Activated CD4-positive, alpha-beta T cell treated with anti-CD3 and anti-CD28 coated beads, Interleukin-2, Interleukin-4, amounts not matched to agents 100 ng/mL and 50 ng/mL, durations not matched to agents 16 hours and 8 hours (primary cell): Measurements from ENCODE around the gene RETNLB.

Experiments
- DNase-seq: peaks from one replicate; pipeline ENCODE4 v3.0.0-alpha.2; 2020; ENCODE audit warnings: low spot score

Gene RETNLB

DNA sequence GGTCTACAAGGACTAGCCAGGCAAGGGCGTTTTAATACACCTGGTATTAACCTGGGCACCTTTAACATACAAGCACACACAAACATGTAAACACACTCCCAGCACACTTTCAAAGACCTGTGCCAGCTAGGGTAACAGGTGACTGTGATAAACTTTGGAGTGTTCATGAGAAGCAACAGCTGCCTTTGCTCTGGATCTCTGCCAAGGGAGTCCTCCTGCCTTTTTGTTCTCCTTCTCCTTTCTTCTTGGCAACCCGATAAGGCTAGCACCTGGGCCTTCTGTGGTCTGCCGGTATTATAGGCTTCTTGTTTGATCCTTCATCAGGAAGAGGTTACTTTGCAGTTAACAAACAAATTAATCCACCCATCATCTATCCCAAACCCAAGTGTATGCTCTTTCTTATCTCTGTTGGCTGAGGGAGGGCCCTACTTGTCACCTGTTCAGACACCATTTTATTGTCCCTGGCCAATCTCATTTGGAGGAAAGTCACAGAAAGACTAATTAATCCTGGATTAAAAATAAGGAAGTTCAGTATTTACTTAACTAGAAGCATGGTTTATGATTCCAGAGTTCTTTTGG, at the start of gene RETNLB:
TSS of gene RETNLB (minus strand) at position 7 of the 579 bp plus-strand sequence. CDS start 225 bp downstream, outside the sequence.
- DNase-seq = no peak

DNA sequence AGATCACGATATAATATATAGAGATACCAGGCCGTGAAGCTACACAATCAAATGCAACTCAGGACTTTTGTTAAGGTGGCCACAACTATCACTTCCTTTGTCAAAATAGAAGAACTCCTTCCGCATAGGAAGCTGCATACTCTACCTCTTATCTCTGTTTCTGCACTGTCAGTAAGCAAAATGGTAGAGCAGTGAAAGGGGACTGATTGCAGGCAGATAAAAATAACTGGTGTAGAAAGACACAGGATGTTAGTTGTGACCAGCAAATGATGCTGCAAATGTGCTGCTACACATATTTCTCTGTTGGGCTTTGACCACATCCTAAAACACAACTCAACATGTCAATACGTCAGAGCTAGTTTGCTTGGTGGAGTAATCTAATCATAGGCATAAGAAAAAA, 49.1 kb upstream of the RETNLB start:
- DNase-seq = peak; percentile 76

DNA sequence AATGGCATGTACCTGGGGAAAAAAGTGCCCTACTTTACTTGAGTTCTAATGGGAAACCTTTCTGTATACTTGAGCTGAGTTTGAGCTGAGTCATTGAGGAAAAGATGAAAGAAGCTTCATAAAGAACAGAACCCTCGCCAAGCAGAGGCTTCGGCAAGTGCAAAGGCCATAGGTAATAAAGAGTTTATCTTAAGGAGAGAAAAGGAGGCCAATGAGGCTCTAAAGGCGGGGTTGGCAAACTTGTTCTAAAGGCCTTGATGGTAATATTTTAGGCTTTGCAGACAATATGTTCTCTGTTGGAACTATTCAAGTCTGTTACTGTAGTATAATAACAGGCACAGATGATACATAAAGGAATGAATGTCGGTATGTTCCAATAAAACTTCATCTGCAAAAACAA, 47.8 kb upstream of the RETNLB start:
- no peak for DNase-seq

- no peak for DNase-seq
Measured at GRCh38 chr3:108804437-108804836, 47.2 kb upstream of the RETNLB start.

DNA sequence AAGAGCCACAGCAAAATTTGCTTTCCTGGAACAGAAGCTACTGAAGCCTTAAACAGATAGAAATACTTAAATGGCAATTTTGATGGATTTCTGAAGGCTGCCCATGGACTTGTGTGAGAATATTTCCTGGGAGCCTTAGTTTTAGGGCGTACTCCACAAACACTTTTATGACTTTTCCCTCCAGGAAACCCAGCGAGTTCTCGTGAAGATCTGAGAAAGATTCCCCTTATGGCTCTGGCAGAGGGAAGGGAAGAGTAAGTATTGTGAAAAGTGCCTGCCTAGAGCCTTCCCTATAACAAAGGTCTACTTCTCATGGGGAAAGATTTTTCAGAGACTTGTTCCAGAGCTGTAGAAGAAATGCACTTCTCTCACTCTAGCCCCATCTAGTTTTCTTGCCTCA, 34.3 kb upstream of the RETNLB start:
- DNase-seq = no peak

- DNase-seq = no peak
Measured at GRCh38 chr3:108780235-108780634, 23.0 kb upstream of the RETNLB start.

DNA sequence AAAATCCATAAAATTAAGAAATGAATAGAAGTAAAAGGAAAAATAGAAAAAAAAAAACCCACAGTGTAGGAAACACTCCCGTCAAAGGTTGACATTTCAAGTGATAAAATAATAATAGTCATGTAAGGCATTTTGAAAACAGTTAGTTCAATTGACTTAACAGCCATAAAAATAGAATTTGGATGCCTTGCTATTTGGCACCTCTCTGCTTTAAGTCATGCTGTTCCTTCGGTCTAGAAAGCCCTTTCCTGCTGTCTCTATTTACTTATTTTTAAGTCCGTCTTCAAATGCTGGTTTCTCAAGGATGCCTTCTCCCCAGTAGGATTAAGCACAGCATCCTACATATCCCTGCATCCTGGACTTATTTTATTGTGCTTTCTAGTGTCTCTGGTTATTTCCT, 22.3 kb upstream of the RETNLB start:
- DNase-seq = no peak

- no peak for DNase-seq
Measured at GRCh38 chr3:108775649-108776048, 18.4 kb upstream of the RETNLB start.

DNA sequence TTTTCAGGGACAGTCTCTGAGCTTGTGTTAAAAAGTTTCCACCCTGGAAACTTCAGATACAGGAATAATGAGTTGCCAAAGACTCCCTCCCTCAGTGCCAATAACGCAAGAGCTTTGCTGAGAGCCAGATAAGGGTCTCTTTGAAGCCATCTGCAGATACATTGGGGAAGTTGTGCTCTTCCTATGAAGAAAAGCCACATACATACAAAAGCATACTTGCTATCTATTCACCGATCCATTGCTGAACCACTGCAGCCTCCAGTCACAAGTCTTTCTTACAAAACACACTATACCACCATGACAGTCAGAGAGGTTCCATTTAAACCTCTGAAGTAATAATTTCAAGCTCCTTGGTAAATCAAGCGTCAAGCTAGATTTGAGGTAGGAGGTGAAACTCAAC, 10.0 kb upstream of the RETNLB start:
- no peak for DNase-seq

- DNase-seq = no peak
Measured at GRCh38 chr3:108755686-108756085, 1.5 kb downstream of the RETNLB start.

DNA sequence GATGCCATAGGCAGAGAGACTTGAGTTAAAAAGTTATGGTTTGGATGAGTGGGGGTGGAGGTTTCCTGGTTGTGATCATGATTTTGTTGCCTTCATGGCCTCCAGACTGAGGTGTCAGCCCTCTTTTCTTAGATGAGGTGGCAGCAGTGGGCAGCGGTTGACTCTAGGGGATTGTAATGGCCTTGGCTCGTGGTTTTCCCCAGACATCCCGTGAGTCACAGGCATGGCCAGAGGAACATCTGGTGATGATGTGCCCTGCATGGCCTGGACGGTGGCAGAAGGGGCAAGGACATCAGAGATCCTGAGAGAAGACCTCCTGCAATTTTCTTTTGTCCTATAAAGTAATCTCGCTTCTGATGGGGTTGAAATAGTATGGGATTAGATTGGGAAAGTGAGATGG, 12.4 kb downstream of the RETNLB start:
- DNase-seq = no peak

DNA sequence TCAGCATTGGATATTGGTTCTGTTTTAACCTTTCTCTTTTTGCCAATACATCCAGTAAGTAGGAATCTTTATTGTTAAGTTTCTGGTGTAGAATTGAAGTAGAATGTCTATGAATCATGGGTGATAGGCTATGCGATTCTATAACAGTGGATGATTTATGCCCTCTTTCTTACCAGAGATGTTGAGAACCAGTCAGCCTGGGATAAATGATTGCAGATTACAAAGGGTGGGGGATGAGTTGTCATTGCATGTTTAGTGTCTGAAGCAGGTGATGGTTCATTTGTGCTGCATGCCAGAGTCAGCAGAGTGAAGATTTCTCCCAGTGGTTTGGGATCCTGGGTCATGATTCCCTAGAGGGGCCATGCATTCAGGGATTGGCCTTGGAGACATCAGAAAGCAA, 14.3 kb downstream of the RETNLB start:
- no peak for DNase-seq

DNA sequence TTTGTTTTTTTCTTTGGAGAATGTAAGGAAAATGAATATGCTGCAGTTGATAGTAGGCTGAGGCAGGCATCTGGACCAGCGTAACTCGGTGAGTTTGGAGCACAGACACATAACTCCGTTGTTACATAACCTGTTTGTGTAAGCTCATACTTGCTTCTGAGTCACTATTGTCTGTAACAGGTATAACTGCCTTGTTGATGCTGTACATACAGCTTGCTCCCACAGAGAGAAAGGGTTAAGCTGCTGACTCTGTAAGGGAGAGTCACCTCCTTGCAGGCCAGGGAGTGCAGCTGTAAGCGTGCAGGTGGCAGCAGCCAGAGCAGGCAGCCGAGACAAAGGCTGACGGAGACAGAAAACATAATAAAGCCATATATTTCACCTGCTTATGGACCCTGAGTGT, 20.4 kb downstream of the RETNLB start:
- no peak for DNase-seq

DNA sequence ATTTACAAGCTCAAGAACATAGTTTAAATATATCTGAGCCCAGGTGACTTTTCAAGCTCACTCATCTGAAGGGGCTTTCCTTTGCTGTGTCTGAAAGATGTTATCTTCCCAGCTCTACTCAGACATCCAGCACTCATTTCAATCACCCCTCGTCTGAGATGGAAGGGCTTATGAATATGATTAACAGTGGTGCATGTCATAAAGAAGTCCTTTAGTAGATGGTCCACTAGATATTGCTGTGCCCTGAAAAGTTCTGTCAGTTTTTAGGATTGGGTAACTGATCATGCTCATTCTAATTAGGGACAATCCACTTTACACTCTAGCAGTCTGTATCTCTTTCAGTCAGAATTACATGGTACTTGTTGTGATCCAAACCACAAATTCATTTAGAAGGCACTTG, 28.3 kb downstream of the RETNLB start:
- no peak for DNase-seq

- no peak for DNase-seq
Measured at GRCh38 chr3:108728105-108728504, 29.1 kb downstream of the RETNLB start.

DNA sequence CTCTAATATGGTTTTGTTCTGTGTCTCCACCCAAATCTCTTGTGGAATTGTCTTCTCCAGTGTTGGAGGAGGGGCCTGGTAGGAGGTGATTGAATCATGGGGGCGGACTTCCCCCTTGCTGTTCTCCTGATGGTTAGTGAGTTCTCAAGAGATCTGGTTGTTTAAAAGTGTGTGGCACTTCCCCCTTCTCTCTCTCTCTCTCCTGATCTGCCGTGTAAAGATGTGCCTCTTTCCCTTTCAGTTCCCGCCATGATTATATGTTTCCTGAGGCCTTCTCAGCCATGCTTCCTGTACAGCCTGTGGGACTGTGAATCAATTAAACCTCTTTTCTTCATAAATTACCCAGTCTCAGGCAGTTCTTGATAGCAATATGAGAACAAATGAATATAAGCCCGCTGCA, 33.1 kb downstream of the RETNLB start:
- DNase-seq = no peak

- DNase-seq = no peak
Measured at GRCh38 chr3:108722724-108723123, 34.5 kb downstream of the RETNLB start.

- no peak for DNase-seq
Measured at GRCh38 chr3:108719178-108719806, 37.9 kb downstream of the RETNLB start.

GRCh38 chr3:108718454-108718853, 38.8 kb downstream of the RETNLB start:
- no peak for DNase-seq

GRCh38 chr3:108713816-108714215, 43.4 kb downstream of the RETNLB start:
- DNase-seq = no peak

- no peak for DNase-seq
Measured at GRCh38 chr3:108713009-108713516, 44.1 kb downstream of the RETNLB start.
